H4 (cell line): ENCODE results near the gene CAPN9. TPM values are rescaled to one million over a fixed set of nuclear protein-coding genes. Genes with fewer than 3 reads are reported as not detected.
"Not testable (repeated sequence)": the region's sequence is repeated elsewhere in the genome, so short reads cannot be mapped to it uniquely, and the experiment has no call there.

Source experiments
- DNase-seq: peaks from one replicate; pipeline ENCODE4 v3.0.0-alpha.2; 2015; ENCODE audit warnings: low spot score
- total RNA-seq: library from RNA; depleted of rRNA; stranded (reverse); fragments of >200 nt; shearing (Covaris generic); gene quantifications from 2 replicates; pipeline ENCODE4 v1.2.3, GENCODE V29; 2014

Gene CAPN9
- total RNA-seq, 1 experiment from 2014 or later = 0.50 TPM

- DNase-seq = no peak
Measured at GRCh38 chr1:230823931-230824381, 76.8 kb downstream of the CAPN9 start.

GRCh38 chr1:230824551-230824918 lies 77.3 kb downstream of the CAPN9 start:
- no peak for DNase-seq

GRCh38 chr1:230824919-230825721 lies 77.9 kb downstream of the CAPN9 start:
- DNase-seq = peak; percentile 58

GRCh38 chr1:230825761-230826160 lies 78.6 kb downstream of the CAPN9 start:
- no peak for DNase-seq

GRCh38 chr1:230826166-230826875 lies 79.1 kb downstream of the CAPN9 start:
- DNase-seq = no peak

- no peak for DNase-seq
Measured at GRCh38 chr1:230827081-230827681, 80.0 kb downstream of the CAPN9 start.

- DNase-seq = no peak
Measured at GRCh38 chr1:230827801-230828200, 80.6 kb downstream of the CAPN9 start.

GRCh38 chr1:230828421-230828820 lies 81.2 kb downstream of the CAPN9 start:
- DNase-seq = no peak

GRCh38 chr1:230831771-230832170 lies 84.6 kb downstream of the CAPN9 start:
- DNase-seq = no peak

GRCh38 chr1:230832476-230832875 lies 85.3 kb downstream of the CAPN9 start:
- no peak for DNase-seq

GRCh38 chr1:230833511-230833910 lies 86.3 kb downstream of the CAPN9 start:
- no peak for DNase-seq

GRCh38 chr1:230834292-230834691 lies 87.1 kb downstream of the CAPN9 start:
- no peak for DNase-seq

GRCh38 chr1:230836347-230836746 lies 89.2 kb downstream of the CAPN9 start:
- DNase-seq = no peak

GRCh38 chr1:230836793-230837192 lies 89.6 kb downstream of the CAPN9 start:
- DNase-seq = no peak

GRCh38 chr1:230839173-230839572 lies 92.0 kb downstream of the CAPN9 start:
- no peak for DNase-seq

GRCh38 chr1:230842801-230843200 lies 95.6 kb downstream of the CAPN9 start:
- no peak for DNase-seq

GRCh38 chr1:230843503-230844309 lies 96.5 kb downstream of the CAPN9 start:
- DNase-seq = no peak

- no peak for DNase-seq
Measured at GRCh38 chr1:230844561-230844960, 97.4 kb downstream of the CAPN9 start.

GRCh38 chr1:230845184-230845583 lies 98.0 kb downstream of the CAPN9 start:
- DNase-seq = not testable (repeated sequence)

- DNase-seq = no peak
Measured at GRCh38 chr1:230848235-230848634, 101.0 kb downstream of the CAPN9 start.

- DNase-seq = peak; percentile 68
Measured at GRCh38 chr1:230849451-230850224, 102.5 kb downstream of the CAPN9 start.
